CD14-positive monocyte (primary cell): ENCODE data around the gene CAMTA1. TPM values are rescaled to one million over a fixed set of nuclear protein-coding genes. Genes with fewer than 3 reads are reported as not detected.

ENCODE experiments used
- DNase-seq, 3 donors: peaks; one replicate each; pipeline ENCODE4 v3.0.0-alpha.2; 2011 to 2022
- H2AFZ ChIP-seq: 2 replicates; pipeline ENCODE4 v1.6.0; 2012; ENCODE audit warnings: mild to moderate bottlenecking, low read depth, low read length, inconsistent platforms; ENCODE audit not compliant: insufficient read depth, poor library complexity, severe bottlenecking
- H3K27ac ChIP-seq, 2 donors: 1 replicate in 1 of 2; 2 replicates in 1 of 2; pipeline ENCODE4 v1.5.1; 2012 to 2013; ENCODE audit warnings: low read length in 2 of 2, control low read depth in 1 of 2, inconsistent platforms in 1 of 2, low read depth in 1 of 2, mild to moderate bottlenecking in 1 of 2
- H3K27me3 ChIP-seq, 2 donors: one replicate each; pipeline versions ENCODE4 v1.6.0 to v1.6.1; 2011 to 2013; ENCODE audit warnings: low read length in 2 of 2; ENCODE audit not compliant: control insufficient read depth in 2 of 2, insufficient read depth in 2 of 2
- H3K36me3 ChIP-seq, 2 donors: replicated peaks in 1 of 2; 1 replicate in 1 of 2; 2 replicates in 1 of 2; pipeline versions ENCODE4 v1.5.1 to v1.6.1; 2012 to 2013; ENCODE audit warnings: low read length in 2 of 2, control low read depth in 1 of 2, inconsistent platforms in 1 of 2, mild to moderate bottlenecking in 1 of 2; ENCODE audit not compliant: insufficient read depth in 2 of 2, control insufficient read depth in 1 of 2
- H3K4me1 ChIP-seq, 2 donors: 1 replicate in 1 of 2; 2 replicates in 1 of 2; pipeline versions ENCODE4 v1.5.1 to v1.6.1; 2012 to 2013; ENCODE audit warnings: low read length in 2 of 2, control low read depth in 1 of 2, inconsistent platforms in 1 of 2, mild to moderate bottlenecking in 1 of 2, moderate library complexity in 1 of 2; ENCODE audit not compliant: insufficient read depth in 2 of 2, control insufficient read depth in 1 of 2
- H3K4me2 ChIP-seq: replicated peaks from 2 replicates; pipeline ENCODE3; 2012; ENCODE audit warnings: low read length, moderate library complexity, mild to moderate bottlenecking; ENCODE audit not compliant: poor library complexity, severe bottlenecking; ENCODE audit errors: extremely low read depth
- H3K4me3 ChIP-seq, 3 experiments: fragments of 200-600 bp in 1 of 3; sonication (generic) in 1 of 3; replicated peaks in 1 of 3; 1 replicate in 2 of 3; 2 replicates in 1 of 3; pipeline ENCODE4 v1.5.1; 2011 to 2013; ENCODE audit warnings: low read length in 3 of 3, mild to moderate bottlenecking in 3 of 3, control low read depth in 2 of 3, low read depth in 2 of 3, inconsistent platforms in 1 of 3, moderate library complexity in 1 of 3
- H3K79me2 ChIP-seq: 2 replicates; pipeline ENCODE4 v1.6.0; 2012; ENCODE audit warnings: mild to moderate bottlenecking, control low read depth, inconsistent platforms, low read length, moderate library complexity; ENCODE audit not compliant: insufficient read depth
- H3K9ac ChIP-seq: 2 replicates; pipeline ENCODE4 v1.6.0; 2017; ENCODE audit warnings: low read length, mild to moderate bottlenecking; ENCODE audit not compliant: insufficient read depth, poor library complexity, severe bottlenecking
- H3K9me3 ChIP-seq, 2 donors: replicated peaks in 1 of 2; 1 replicate in 1 of 2; 2 replicates in 1 of 2; pipeline versions ENCODE4 v1.5.1 to v1.6.1; 2012 to 2013; ENCODE audit warnings: low read length in 2 of 2, control low read depth in 1 of 2; ENCODE audit not compliant: control insufficient read depth in 1 of 2, insufficient read depth in 1 of 2
- H4K20me1 ChIP-seq: 2 replicates; pipeline ENCODE4 v1.6.0; 2012; ENCODE audit warnings: mild to moderate bottlenecking, low read length, control low read depth, moderate library complexity; ENCODE audit not compliant: insufficient read depth
- H3K27ac Mint-ChIP-seq, 7 donors: one replicate each; pipeline ENCODE4 v1.8.0; 2020; ENCODE audit warnings: mild to moderate bottlenecking in 7 of 7, mixed read lengths in 7 of 7, moderate library complexity in 6 of 7, inconsistent platforms in 2 of 7
- H3K27me3 Mint-ChIP-seq, 3 donors: one replicate each; pipeline ENCODE4 v1.8.0; 2021 to 2022; ENCODE audit warnings: low read depth in 3 of 3, mild to moderate bottlenecking in 3 of 3, mixed read lengths in 3 of 3, moderate library complexity in 3 of 3, inconsistent platforms in 1 of 3
- H3K36me3 Mint-ChIP-seq, 2 donors: one replicate each; pipeline ENCODE4 v1.8.0; 2020; ENCODE audit warnings: mixed read lengths in 2 of 2, inconsistent platforms in 1 of 2, mild to moderate bottlenecking in 1 of 2
- H3K4me1 Mint-ChIP-seq: one replicate; pipeline ENCODE4 v1.8.0; 2020; ENCODE audit warnings: mild to moderate bottlenecking, mixed read lengths
- H3K4me3 Mint-ChIP-seq, 2 donors: one replicate each; pipeline ENCODE4 v1.8.0; 2020; ENCODE audit warnings: mild to moderate bottlenecking in 2 of 2, mixed read lengths in 2 of 2, moderate library complexity in 1 of 2
- H3K9me3 Mint-ChIP-seq, 7 donors: one replicate each; pipeline ENCODE4 v1.8.0; 2020 to 2022; ENCODE audit warnings: mixed read lengths in 7 of 7, mild to moderate bottlenecking in 6 of 7, moderate library complexity in 6 of 7, inconsistent platforms in 2 of 7
- WGBS: methylation state at CpG from one replicate; pipeline ENCODE4 v1.1.5; 2013; ENCODE audit warnings: missing lambda C conversion rate; ENCODE audit not compliant: insufficient coverage; 5-methylcytosine and 5-hydroxymethylcytosine counted together
- intact Hi-C, 2 donors: fragments of 100-400 bp; cut with micrococcal nuclease; formaldehyde crosslinking; loops; one replicate each; pipeline versions ENCODE4 v1.15.0 to v1.15.1; 2023
- polyA plus RNA-seq, 3 donors: library from polyadenylated mRNA; depleted of rRNA in 1 of 3; unstranded in 2 of 3; stranded (reverse) in 1 of 3; fragments of 300-500 nt in 2 of 3; fragments of >200 nt in 1 of 3; fragmentation: Illumina TruSeq in 2 of 3; gene quantifications; 1 replicate in 2 of 3; 2 replicates in 1 of 3; pipeline ENCODE4 v1.2.3, GENCODE V29; 2012 to 2021
- TF ChIP-seq, protein P1 (sequence below): fragments of 200-600 bp; IDR thresholded peaks from one replicate; pipeline ENCODE4 v1.8.0; 2022; ENCODE audit warnings: antibody characterized with exemption, mild to moderate bottlenecking

CAMTA1 gene
- polyA plus RNA-seq, 3 donors: 52.0 to 89.6 (median 78.3) TPM

GRCh38 chr1:7667625-7668218, 882.5 kb downstream of the CAMTA1 start:
- Histone ChIP-seq H3K36me3 (no peaks in the 10 kb centered on the region), H3K9ac (no peak overlapping the region), H3K9me3 (no peaks in the 10 kb centered on the region), H4K20me1 (no peaks in the 10 kb centered on the region), H2AFZ (peak overlapping the region; percentile 50), H3K4me1 (no peaks in the 10 kb centered on the region), H3K79me2 (no peaks in the 10 kb centered on the region), H3K27ac (no peak overlapping the region), H3K27me3 (peaks cover 0 to 4% of the 10 kb centered on the region in 2 donors), H3K4me2 (no peak overlapping the region), H3K4me3 (no peak overlapping the region)
- peaks cover 6 to 14% (median 9%) of the 10 kb centered on the region in 3 donors for H3K27me3 Mint-ChIP-seq
- H3K27ac Mint-ChIP-seq: no peak overlapping the region
- TF ChIP-seq, protein P1, sequence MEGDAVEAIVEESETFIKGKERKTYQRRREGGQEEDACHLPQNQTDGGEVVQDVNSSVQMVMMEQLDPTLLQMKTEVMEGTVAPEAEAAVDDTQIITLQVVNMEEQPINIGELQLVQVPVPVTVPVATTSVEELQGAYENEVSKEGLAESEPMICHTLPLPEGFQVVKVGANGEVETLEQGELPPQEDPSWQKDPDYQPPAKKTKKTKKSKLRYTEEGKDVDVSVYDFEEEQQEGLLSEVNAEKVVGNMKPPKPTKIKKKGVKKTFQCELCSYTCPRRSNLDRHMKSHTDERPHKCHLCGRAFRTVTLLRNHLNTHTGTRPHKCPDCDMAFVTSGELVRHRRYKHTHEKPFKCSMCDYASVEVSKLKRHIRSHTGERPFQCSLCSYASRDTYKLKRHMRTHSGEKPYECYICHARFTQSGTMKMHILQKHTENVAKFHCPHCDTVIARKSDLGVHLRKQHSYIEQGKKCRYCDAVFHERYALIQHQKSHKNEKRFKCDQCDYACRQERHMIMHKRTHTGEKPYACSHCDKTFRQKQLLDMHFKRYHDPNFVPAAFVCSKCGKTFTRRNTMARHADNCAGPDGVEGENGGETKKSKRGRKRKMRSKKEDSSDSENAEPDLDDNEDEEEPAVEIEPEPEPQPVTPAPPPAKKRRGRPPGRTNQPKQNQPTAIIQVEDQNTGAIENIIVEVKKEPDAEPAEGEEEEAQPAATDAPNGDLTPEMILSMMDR: peak; percentile 98
- DNase-seq: peak; percentile 64 to 69 (median 66)
- peaks cover 0 to 2% (median 0%) of the 10 kb centered on the region in 7 donors for H3K9me3 Mint-ChIP-seq
- no peak overlapping the region for H3K4me3 Mint-ChIP-seq
- no peaks in the 10 kb centered on the region for H3K36me3 Mint-ChIP-seq
- WGBS: 12% methylated on average over 9 of the region's 11 CpGs
- peaks cover 7% of the 10 kb centered on the region for H3K4me1 Mint-ChIP-seq
- intact Hi-C loops: loop anchor here (2.0 to 10.0 kb wide), 5 partner anchors 85 to 681 kb away; no protein-coding TSS in a partner anchor

- Histone ChIP-seq H3K36me3 (no peaks in the 10 kb centered on the region), H2AFZ (no peak overlapping the region), H3K27ac (no peak overlapping the region), H3K4me2 (no peak overlapping the region), H4K20me1 (no peaks in the 10 kb centered on the region), H3K4me1 (no peaks in the 10 kb centered on the region), H3K9me3 (no peaks in the 10 kb centered on the region), H3K4me3 (no peak overlapping the region), H3K79me2 (no peaks in the 10 kb centered on the region), H3K27me3 (peaks cover 0 to 4% of the 10 kb centered on the region in 2 donors), H3K9ac (no peak overlapping the region)
- no peaks in the 10 kb centered on the region for H3K9me3 Mint-ChIP-seq
- H3K27me3 Mint-ChIP-seq: peaks cover 6 to 17% (median 9%) of the 10 kb centered on the region in 3 donors
- H3K36me3 Mint-ChIP-seq: no peaks in the 10 kb centered on the region
- no peak overlapping the region for H3K27ac Mint-ChIP-seq
- TF ChIP-seq, protein P1: peak; percentile 93
- peak in 2 of 3 donors; percentile 31 to 40 for DNase-seq
- intact Hi-C loops: loop anchor here (1.0 to 10.0 kb wide), 2 partner anchors 84 to 225 kb away; no protein-coding TSS in a partner anchor
- 9% methylated on average over 6 of the region's 19 CpGs for WGBS
- peak overlapping the region; percentile 26 to 31 for H3K4me3 Mint-ChIP-seq
- peaks cover 7% of the 10 kb centered on the region for H3K4me1 Mint-ChIP-seq
Observed at GRCh38 chr1:7669559-7670311, 884.5 kb downstream of the CAMTA1 start.
